K562 (cell line): ENCODE results near the gene WWP2. TPM values are rescaled to one million over a fixed set of nuclear protein-coding genes. Genes with fewer than 3 reads are reported as not detected.

Source experiments
- HCFC1 ChIP-seq: IDR thresholded peaks from 2 replicates; pipeline ENCODE4 v1.6.1; 2012; ENCODE audit warnings: low read depth, low read length, improper control_type of control experiment
- NUFIP1 ChIP-seq: fragments of 450-650 bp; IDR thresholded peaks from 2 replicates; pipeline ENCODE4 v1.6.1; 2018; ENCODE audit not compliant: partially characterized antibody
- PHTF2 ChIP-seq: fragments of 250-450 bp; sonication (Bioruptor Pico); IDR thresholded peaks from 2 replicates; pipeline ENCODE4 v1.5.0; 2021; ENCODE audit warnings: mild to moderate bottlenecking
- PTRF ChIP-seq: fragments of 450-650 bp; IDR thresholded peaks from 2 replicates; pipeline ENCODE4 v1.6.1; 2016; ENCODE audit warnings: mild to moderate bottlenecking, missing genetic modification characterization, missing compliant biosample characterization
- TBP ChIP-seq: optimal IDR thresholded peaks from 2 replicates; pipeline ENCODE3; 2011; ENCODE audit warnings: low read depth, low read length, improper control_type of control experiment
- TRIM24 ChIP-seq, 2 experiments: fragments of 450-650 bp; IDR thresholded peaks; 2 replicates each; pipeline ENCODE4 v1.6.1; 2016
- ZBTB8A ChIP-seq: fragments of 450-650 bp; IDR thresholded peaks from 2 replicates; pipeline ENCODE4 v1.6.1; 2018; ENCODE audit warnings: mild to moderate bottlenecking, moderate library complexity; ENCODE audit not compliant: partially characterized antibody
- ZNF212 ChIP-seq: fragments of 450-650 bp; formaldehyde crosslinking; IDR thresholded peaks from 2 replicates; pipeline ENCODE4 v1.4.0; 2020; ENCODE audit warnings: mild to moderate bottlenecking
- ZNF717 ChIP-seq: fragments of 250-450 bp; sonication (Bioruptor Pico); IDR thresholded peaks from 2 replicates; pipeline ENCODE4 v1.5.0; 2021
- polyA plus RNA-seq, 8 experiments: library from polyadenylated mRNA; depleted of rRNA in 4 of 8; stranded (reverse) in 5 of 8; unstranded in 3 of 8; fragments of >200 nt; fragmentation: Nextera tagmentation in 2 of 8; fragmentation: Illumina TruSeq in 1 of 8; extraction: Ambion mirVana in 2 of 8; extraction: Trizol in 1 of 8; gene quantifications; 2 replicates each; pipeline versions ENCODE4 v1.2.1 to v1.2.3, GENCODE V29; 2011 to 2014; ENCODE audit warnings: inconsistent platforms in 1 of 8, missing spikeins in 1 of 8
- total RNA-seq, 7 experiments: library from RNA; depleted of rRNA in 6 of 7; stranded (reverse); fragments of >200 nt in 6 of 7; fragmentation: Illumina TruSeq in 2 of 7; extraction: Trizol in 2 of 7; gene quantifications; 2 replicates each; pipeline versions ENCODE4 v1.2.1 to v1.2.3, GENCODE V29; 2011 to 2021; ENCODE audit warnings: low replicate concordance in 1 of 7
- TF ChIP-seq, protein P1 (sequence below), 2 experiments: fragments of 150-350 bp in 1 of 2; IDR thresholded peaks; 2 replicates each; pipeline ENCODE4 v1.6.1; 2012 to 2016; ENCODE audit warnings: low read depth in 2 of 2, low read length in 2 of 2, mild to moderate bottlenecking in 1 of 2, moderate library complexity in 1 of 2
- TF ChIP-seq, protein P2 (sequence below): fragments of 250-450 bp; sonication (Bioruptor Pico); IDR thresholded peaks from 2 replicates; pipeline ENCODE4 v1.8.0; 2022; ENCODE audit warnings: moderate library complexity, mild to moderate bottlenecking, inconsistent platforms
- TF ChIP-seq, protein P3 (sequence below): fragments of 450-650 bp; IDR thresholded peaks from 2 replicates; pipeline ENCODE4 v1.6.1; 2016; ENCODE audit warnings: mild to moderate bottlenecking, moderate library complexity

Gene WWP2
- total and polyA plus RNA-seq, 9 of the 15 experiments (the other 6 are each of a cell fraction or from before 2014, with no cell fraction given), result 1.9 to 34.4 (median 14.6) TPM

DNA sequence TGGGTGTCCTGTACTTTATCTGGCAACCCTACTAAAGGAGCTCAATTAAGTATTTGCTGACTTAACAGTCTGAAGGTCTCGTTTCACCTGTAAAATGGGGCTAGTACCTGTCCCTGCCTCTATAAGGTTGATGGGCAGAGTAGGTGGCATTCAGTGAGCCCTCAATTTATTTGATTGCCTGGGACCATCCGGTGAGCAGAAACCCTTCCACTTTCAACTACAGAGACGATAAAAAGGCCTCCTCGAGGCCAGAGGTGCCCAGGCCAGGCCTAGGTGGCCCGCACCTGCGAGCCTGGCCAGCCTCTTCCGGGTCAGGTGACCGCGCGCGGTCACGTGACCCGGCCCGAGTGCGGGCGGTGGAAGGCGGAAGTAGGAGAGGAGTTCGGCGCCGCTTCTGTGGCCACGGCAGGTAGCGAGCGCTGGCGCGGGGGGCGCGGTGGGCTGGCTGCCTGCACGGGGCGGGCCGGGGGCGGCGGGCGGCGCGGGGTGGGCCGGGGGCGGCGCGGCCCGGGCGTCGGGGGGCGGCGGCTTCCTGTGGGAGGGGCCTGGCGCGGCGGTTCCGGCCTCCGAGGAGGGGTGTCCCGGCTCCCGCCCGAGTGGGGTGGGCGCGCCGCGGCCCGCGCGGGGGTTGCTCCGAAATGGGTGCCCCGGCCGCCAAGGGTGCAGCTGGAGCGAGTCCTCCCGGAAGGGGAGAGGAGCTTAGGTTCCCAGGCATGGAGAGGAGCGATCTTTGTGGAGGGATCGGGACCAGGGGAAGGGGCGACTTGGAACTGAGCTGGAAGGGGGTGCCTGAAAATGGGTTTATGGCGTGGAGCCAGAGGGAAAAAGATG, at the start of gene WWP2 (continued):
- TF ChIP-seq ZNF212 (no peak), HCFC1 (peak; percentile 76), NUFIP1 (no peak), PTRF (tag) (no peak), TRIM24 (IDR thresholded peaks at IDR 0.05) (0 out of 4 replicates have a peak, but pooled peaks of 1 of the 2 experiments have one; percentile 23), PHTF2 (CRISPR knock-in tag) (0 out of 2 replicates have a peak, but pooled peaks have one; percentile 13), TBP (peak; percentile 47), ZBTB8A (no peak), ZNF717 (no peak)
- TF ChIP-seq, protein P1, sequence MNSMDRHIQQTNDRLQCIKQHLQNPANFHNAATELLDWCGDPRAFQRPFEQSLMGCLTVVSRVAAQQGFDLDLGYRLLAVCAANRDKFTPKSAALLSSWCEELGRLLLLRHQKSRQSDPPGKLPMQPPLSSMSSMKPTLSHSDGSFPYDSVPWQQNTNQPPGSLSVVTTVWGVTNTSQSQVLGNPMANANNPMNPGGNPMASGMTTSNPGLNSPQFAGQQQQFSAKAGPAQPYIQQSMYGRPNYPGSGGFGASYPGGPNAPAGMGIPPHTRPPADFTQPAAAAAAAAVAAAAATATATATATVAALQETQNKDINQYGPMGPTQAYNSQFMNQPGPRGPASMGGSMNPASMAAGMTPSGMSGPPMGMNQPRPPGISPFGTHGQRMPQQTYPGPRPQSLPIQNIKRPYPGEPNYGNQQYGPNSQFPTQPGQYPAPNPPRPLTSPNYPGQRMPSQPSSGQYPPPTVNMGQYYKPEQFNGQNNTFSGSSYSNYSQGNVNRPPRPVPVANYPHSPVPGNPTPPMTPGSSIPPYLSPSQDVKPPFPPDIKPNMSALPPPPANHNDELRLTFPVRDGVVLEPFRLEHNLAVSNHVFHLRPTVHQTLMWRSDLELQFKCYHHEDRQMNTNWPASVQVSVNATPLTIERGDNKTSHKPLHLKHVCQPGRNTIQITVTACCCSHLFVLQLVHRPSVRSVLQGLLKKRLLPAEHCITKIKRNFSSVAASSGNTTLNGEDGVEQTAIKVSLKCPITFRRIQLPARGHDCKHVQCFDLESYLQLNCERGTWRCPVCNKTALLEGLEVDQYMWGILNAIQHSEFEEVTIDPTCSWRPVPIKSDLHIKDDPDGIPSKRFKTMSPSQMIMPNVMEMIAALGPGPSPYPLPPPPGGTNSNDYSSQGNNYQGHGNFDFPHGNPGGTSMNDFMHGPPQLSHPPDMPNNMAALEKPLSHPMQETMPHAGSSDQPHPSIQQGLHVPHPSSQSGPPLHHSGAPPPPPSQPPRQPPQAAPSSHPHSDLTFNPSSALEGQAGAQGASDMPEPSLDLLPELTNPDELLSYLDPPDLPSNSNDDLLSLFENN (IDR thresholded peaks at IDR 0.05; ENCODE audit: low read depth in 2 of 2, low read length in 2 of 2), result 0 out of 4 replicates have a peak, but pooled peaks of 1 of the 2 experiments have one; percentile 9
- TF ChIP-seq, protein P2, sequence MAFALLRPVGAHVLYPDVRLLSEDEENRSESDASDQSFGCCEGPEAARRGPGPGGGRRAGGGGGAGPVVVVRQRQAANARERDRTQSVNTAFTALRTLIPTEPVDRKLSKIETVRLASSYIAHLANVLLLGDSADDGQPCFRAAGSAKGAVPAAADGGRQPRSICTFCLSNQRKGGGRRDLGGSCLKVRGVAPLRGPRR, result no peak
- TF ChIP-seq, protein P3, sequence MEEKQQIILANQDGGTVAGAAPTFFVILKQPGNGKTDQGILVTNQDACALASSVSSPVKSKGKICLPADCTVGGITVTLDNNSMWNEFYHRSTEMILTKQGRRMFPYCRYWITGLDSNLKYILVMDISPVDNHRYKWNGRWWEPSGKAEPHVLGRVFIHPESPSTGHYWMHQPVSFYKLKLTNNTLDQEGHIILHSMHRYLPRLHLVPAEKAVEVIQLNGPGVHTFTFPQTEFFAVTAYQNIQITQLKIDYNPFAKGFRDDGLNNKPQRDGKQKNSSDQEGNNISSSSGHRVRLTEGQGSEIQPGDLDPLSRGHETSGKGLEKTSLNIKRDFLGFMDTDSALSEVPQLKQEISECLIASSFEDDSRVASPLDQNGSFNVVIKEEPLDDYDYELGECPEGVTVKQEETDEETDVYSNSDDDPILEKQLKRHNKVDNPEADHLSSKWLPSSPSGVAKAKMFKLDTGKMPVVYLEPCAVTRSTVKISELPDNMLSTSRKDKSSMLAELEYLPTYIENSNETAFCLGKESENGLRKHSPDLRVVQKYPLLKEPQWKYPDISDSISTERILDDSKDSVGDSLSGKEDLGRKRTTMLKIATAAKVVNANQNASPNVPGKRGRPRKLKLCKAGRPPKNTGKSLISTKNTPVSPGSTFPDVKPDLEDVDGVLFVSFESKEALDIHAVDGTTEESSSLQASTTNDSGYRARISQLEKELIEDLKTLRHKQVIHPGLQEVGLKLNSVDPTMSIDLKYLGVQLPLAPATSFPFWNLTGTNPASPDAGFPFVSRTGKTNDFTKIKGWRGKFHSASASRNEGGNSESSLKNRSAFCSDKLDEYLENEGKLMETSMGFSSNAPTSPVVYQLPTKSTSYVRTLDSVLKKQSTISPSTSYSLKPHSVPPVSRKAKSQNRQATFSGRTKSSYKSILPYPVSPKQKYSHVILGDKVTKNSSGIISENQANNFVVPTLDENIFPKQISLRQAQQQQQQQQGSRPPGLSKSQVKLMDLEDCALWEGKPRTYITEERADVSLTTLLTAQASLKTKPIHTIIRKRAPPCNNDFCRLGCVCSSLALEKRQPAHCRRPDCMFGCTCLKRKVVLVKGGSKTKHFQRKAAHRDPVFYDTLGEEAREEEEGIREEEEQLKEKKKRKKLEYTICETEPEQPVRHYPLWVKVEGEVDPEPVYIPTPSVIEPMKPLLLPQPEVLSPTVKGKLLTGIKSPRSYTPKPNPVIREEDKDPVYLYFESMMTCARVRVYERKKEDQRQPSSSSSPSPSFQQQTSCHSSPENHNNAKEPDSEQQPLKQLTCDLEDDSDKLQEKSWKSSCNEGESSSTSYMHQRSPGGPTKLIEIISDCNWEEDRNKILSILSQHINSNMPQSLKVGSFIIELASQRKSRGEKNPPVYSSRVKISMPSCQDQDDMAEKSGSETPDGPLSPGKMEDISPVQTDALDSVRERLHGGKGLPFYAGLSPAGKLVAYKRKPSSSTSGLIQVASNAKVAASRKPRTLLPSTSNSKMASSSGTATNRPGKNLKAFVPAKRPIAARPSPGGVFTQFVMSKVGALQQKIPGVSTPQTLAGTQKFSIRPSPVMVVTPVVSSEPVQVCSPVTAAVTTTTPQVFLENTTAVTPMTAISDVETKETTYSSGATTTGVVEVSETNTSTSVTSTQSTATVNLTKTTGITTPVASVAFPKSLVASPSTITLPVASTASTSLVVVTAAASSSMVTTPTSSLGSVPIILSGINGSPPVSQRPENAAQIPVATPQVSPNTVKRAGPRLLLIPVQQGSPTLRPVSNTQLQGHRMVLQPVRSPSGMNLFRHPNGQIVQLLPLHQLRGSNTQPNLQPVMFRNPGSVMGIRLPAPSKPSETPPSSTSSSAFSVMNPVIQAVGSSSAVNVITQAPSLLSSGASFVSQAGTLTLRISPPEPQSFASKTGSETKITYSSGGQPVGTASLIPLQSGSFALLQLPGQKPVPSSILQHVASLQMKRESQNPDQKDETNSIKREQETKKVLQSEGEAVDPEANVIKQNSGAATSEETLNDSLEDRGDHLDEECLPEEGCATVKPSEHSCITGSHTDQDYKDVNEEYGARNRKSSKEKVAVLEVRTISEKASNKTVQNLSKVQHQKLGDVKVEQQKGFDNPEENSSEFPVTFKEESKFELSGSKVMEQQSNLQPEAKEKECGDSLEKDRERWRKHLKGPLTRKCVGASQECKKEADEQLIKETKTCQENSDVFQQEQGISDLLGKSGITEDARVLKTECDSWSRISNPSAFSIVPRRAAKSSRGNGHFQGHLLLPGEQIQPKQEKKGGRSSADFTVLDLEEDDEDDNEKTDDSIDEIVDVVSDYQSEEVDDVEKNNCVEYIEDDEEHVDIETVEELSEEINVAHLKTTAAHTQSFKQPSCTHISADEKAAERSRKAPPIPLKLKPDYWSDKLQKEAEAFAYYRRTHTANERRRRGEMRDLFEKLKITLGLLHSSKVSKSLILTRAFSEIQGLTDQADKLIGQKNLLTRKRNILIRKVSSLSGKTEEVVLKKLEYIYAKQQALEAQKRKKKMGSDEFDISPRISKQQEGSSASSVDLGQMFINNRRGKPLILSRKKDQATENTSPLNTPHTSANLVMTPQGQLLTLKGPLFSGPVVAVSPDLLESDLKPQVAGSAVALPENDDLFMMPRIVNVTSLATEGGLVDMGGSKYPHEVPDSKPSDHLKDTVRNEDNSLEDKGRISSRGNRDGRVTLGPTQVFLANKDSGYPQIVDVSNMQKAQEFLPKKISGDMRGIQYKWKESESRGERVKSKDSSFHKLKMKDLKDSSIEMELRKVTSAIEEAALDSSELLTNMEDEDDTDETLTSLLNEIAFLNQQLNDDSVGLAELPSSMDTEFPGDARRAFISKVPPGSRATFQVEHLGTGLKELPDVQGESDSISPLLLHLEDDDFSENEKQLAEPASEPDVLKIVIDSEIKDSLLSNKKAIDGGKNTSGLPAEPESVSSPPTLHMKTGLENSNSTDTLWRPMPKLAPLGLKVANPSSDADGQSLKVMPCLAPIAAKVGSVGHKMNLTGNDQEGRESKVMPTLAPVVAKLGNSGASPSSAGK, result peak; percentile 81
